ENCODE results near the gene RND3. TPM values are rescaled to one million over a fixed set of nuclear protein-coding genes. Genes with fewer than 3 reads are reported as not detected.

RND3 gene
- total RNA-seq, 1 experiment from 2014 or later = 62.6 TPM

DNA sequence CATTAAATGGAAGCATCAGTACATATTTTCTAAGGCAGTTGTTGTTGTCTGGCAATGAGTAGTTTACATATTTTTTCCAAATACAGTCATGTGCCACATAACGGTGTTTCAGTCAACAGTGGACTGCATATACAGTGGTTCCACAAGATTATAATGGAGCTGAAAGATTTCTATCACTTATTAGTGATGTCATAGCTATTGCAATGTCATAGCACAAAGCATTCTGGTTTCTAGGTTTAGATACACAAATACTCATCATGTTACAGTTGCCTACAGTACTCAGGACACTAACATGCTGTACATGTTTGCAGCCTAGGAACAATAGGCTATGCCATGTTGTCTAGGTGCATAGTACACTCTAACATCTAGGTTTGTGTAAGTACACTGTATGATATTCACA lies 45.0 kb downstream of the RND3 start:
- DNase-seq (ENCODE audit: low read depth) = no peak

DNA sequence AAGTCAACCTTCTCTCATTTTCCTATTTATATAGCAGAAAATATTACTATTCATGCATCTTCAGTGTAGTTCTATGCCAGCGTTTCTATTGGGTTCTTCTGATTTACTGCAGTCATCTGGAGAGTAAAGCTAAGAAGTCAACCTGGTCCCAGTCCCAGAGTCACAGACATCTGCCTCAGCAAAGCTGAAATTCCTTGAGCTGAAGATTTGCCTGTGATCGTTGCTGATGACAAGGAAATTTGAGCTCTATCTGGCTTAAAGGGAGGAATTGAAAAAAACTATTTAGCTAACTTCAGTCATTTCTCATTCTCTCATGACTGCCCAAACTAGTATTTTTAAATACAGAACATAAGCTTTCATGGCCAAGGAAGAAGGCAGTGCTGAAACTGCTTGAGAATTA lies 45.7 kb downstream of the RND3 start:
- DNase-seq (ENCODE audit: low read depth) = no peak

DNA sequence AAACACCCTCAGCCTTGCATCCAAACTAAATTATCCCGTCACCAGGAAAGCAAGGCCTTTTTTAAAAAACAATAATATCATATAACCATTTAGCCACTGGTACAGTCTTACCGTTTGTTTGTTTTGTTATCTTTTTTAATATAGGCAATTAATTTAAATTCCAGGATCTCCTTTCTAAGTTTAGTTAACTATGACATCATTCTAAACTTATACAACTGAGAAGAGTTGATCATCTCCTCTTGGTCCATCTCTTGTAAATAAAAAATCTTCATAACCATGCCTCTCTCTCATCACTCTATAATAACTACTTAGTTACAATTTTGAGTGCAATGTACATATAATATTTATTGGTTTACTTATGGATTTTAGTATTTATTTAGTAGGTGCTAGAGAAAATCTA lies 46.2 kb downstream of the RND3 start:
- DNase-seq (ENCODE audit: low read depth) = no peak

DNA sequence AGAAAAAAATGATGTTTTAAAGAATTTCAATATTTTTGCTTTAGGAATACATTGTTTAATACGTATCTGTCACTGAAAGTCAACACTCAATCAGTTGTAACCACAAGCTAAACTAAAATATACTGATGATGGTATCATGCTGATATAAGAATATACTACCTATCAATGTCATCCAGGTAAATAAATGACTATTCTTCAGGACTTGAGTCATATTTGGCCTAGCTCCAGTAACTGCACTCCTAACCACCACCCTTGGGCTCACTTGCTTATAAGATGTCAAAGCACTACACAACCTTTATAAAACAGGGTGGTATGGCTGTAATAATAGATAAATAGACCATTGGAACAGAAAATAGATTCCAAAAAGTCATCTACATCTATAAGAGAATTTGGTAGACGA lies 48.8 kb downstream of the RND3 start:
- no peak for DNase-seq (ENCODE audit: low read depth)

DNA sequence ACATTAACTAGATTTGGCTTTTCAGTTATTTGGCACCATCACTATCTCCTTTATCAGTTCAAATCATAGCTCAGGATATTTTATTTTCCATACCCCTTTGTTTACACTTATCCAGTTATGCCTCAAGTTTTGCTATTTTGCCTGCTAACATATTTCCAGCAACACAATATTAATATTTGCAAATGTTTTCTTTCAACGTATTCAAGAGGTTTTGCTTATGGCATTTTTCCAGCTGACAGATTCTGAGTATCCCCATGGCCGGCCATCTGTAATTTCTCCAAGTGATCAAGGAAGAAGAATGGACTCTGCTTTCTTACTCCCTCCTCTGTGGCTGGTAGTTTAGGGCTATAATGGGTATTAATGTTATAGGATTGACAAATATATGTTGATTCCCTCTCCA lies 49.4 kb downstream of the RND3 start:
- no peak for DNase-seq (ENCODE audit: low read depth)

DNA sequence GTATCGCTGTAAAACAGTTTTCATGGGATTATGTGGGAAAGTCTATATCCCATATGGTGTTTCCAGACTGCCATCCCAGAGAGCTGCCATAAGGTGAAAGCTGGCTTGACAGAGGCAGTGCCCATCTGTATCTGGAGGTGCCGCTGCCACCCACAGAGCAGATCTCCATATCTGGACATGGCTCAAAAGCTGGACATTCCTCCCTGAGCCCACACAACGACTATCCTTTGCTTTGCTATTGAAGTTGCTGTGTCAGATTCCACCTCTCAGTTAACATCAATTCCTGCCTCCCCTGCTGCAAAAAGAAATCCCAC lies 55.2 kb downstream of the RND3 start:
- no peak for DNase-seq (ENCODE audit: low read depth)

DNA sequence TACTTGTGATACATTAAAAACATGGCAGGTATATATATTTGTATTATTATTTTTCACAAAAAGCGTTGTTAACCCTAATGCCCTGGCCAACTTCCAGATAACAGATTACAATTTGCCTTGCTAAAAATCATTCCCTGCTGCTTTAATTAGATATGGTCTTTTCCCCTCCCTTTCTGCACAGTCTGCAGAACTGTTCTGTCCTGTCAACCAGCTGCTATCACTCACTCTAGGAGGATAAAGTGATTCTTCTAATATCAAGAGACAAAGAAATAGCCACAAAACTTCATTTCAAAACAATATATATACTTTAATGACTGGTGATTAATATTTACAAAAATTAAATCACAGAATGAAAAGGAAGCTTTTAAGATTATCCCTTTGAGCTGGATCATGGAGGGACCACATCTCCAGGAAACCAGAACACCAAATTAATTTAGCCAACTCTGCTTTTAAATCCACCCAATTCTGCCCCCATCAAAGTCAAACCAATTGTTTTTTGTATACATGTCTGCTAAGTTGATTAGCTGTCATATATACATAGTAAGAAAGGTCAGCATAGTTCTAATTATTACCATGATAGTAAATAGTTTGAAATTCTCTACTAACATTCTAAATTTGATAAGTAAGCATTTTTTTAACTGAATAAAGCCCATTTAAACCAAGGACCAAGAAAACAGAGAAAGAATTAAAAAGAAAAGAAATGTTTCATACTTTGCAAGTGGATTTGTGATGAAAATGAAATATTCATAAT lies 55.7 kb downstream of the RND3 start:
- no peak for DNase-seq (ENCODE audit: low read depth)

DNA sequence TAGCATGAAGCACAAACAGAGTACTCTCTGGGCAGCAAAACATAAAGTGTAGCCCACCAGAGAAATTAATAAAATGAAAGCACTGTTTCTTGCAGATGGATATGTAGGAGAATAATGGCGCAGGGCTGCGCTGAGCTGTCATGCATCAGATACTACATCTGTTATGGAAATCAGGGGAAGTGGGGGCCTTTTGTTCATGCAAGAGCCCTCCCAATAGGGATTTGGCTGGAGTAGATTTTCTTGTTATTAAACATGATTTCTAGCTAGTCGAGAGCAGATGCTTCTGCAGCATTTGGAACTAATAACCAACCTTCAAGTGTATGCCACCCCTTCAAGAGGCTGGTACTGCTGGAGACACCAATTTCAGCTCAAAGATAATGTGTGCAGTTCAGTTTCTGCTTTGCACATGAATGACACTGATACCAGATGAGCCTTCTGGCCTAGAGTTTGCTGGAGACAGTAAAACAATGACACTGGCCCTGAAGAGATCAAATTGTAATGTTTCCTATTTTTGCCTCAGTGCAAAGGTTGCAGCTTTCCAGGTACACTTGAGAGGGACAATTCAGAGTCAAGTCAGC lies 58.0 kb downstream of the RND3 start:
- DNase-seq (ENCODE audit: low read depth) = no peak

DNA sequence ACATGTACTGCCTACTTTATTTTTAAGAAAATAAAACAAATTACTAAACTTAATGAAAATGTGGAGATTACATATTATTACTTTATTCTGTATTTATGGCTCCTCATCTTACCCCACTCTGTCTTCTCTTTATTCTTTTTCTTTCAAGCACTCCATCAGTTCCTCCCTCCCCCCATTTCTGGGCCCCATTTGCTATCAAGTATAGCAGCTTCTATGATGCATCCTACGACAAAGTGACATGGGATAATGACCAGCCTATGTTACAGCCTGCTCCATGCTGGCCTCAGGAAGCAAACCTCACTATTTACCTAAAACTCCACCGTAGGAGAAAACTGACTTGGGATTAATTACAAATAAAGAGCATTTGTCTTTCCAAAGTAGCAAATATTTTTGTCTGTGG lies 58.8 kb downstream of the RND3 start:
- DNase-seq (ENCODE audit: low read depth) = no peak

DNA sequence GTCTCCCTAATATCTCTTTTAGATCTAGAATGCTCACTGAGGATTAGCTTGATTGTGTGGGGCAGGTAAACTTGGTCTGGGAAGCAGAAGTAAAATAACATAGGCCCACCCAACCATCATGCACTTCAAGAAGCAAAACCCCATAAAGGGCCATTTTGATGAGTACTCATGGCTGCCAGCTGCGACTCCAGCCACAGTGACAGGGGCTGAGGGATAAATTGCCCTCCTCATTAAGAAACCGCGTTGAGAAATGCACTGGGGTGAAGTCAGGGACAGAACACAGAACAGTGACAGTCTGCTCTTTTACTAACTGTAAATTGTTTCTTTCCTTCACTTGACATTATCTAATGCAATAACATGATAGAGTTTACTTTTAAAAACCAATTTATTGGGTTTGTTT lies 60.2 kb downstream of the RND3 start:
- DNase-seq (ENCODE audit: low read depth) = no peak

DNA sequence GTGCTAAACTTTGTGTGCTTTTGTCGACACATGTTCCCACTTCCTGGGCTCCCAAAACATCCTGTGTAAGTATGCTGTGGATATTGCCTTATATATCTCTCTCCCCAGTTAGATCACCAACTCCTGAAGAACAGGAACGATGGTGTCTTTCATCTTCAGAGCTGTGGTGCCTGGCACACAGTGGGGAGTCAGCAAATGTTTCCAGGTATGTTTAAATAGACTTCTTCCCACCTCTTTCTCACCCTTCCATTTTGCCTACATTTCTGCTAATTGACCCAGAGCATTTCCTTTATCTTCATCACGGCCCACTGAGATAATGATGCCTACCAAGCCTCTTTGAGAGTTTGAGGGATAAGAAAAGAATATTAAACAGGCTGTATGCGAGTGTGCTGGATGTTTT lies 60.7 kb downstream of the RND3 start:
- DNase-seq (ENCODE audit: low read depth) = no peak

DNA sequence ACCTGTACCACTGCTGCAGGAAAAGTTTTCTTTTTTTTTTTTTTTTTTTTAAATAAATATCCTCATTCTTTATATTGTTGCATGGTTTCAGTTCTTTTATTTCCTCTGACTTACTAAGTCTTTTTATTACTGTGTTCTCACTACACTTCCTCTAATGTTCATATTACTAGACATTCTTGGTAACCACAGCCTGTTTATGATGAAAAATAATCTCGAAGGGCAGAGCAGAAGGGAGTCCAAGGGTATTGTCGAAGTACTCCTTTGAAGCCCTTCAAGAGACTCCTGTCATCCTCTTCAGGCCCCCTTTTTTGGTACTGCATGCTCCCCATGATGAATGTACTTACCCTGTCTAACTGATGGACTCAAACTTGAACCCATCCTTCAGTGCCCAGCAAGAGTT lies 61.2 kb downstream of the RND3 start:
- no peak for DNase-seq (ENCODE audit: low read depth)

DNA sequence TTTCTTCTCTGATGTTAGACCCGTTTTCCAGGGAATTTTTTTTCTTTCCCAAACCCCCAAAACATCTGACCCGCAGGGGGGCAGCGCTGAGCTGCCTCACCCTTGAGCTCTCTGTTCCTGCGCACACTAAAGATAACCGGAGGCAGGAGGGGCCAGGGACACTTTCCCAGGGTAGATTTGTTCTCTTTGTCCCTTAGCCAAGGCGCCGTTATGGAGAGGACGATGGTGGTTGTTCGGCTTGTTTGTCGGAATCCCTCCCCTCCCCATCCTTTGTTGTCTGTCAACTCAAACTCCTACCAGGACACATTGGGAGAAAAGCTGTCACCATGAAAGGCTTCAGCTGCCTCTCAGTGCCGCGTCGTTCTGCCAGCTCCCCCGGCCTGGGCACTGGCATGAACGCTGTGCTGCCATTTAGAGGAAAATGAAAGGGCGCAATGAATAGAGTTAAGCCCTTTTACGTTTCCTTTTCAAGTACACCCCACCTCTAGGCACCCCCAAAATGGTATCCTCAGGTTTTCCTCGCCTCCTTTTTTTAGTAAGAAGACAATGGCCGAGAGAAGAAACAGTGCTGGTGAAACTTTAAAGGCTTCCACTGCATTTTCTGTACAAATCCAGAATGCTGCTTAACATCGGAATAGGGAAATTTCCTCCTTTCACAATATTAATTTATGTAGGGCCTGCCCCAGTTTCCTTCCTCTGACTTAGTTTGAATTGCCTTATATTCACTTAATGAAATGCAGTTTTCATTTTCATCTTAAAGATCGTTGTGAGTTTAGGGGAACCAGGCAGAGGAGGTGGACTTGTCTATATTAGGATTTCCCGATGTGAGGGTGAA lies 62.1 kb downstream of the RND3 start:
- DNase-seq (ENCODE audit: low read depth) = no peak

DNA sequence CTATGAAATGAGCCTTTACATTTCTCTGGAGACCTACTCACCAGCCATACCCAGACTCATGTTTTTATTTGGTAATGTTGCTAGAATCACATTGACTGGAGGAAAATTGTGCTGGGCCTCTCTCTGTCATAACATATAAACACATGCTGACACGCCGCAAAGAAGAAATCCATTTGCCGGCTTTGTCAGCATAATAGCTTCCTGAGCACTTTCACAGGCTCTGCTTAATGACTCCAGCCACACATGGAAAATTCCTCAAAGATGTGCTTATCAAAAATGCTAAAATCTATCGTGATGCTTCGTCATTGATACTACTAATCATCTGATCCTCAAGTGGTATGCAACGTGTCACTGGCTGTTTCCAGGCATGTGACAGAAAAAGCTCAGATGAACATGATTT lies 63.1 kb downstream of the RND3 start:
- no peak for DNase-seq (ENCODE audit: low read depth)

DNA sequence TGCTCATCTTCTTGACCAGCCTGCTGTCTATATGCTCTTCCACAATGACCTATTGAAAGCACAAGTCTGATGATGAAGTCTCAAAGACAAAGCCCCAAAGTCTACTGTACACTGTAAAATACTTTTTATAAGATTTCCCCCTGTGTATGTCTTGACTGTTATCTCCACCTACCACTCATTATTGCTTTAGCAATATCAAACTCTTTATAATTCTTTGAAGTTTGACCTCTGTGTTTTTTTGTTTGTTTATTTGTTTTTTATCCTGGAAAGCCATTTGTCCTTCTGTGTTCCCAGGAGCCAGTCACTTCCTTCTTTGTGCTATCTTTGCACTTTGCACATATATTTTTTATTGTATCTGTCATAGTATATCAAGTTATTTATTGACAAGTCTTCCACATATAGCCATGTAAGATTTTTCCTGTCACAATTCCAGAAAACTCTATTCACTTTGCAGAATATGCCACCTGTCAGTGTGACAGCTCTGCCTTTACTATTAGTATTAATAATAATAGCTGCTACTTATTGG lies 66.3 kb downstream of the RND3 start:
- DNase-seq (ENCODE audit: low read depth) = no peak

DNA sequence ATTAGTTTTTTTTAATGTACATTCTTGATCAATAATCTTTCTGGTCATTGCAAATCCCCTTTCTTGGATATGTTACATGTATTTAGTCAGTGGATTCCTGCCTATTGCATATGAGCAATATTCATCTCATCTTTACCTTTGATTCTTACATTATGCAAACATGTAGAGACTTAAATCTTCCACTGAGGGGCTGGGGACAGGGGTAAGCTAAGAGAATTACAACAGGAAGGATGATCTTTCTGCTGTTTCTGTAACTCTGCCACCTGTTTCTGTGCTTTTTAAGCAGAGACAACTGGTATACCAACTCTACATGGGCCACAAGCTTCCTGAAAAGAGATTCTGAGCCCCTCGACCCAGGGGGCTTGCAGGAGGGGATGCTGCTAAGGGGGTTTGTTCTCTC lies 68.6 kb downstream of the RND3 start:
- no peak for DNase-seq (ENCODE audit: low read depth)
